IMR-90 (cell line): ENCODE results near the gene ALDH3B2. TPM values are rescaled to one million over a fixed set of nuclear protein-coding genes. Genes with fewer than 3 reads are reported as not detected.

Experiments used
- ATAC-seq: fragments of 200-7000 bp; cut with Tn5 transposase; 2 replicates; pipeline ENCODE4 v1.9.1; 2020; ENCODE audit warnings: low read depth, mild to moderate bottlenecking, moderate library complexity
- BruUV-seq: library from RNA; stranded (reverse); fragments of 400-500 nt; replicated peaks from 2 replicates; lab custom pipeline; 2021; lab: Mats Ljungman, UMichigan
- CTCF ChIA-PET: fragments of 300-600 bp; formaldehyde crosslinking; extraction: SDS; loops from one replicate; lab custom pipeline; 2021; ENCODE audit warnings: antibody characterized with exemption; lab: Yijun Ruan, JAX
- POLR2A ChIA-PET: fragments of 300-600 bp; sonication (Branson Sonifier 250); formaldehyde crosslinking; loops from one replicate; lab custom pipeline; 2022; ENCODE audit warnings: antibody characterized with exemption; ENCODE audit not compliant: unreplicated experiment; lab: Charles Lee
- DNase-seq: peaks from one replicate; pipeline ENCODE4 v3.0.0; 2013
- H2AFZ ChIP-seq: replicated peaks from 2 replicates; pipeline ENCODE3; 2013; ENCODE audit warnings: low read length, mild to moderate bottlenecking; ENCODE audit not compliant: poor library complexity
- H2AK5ac ChIP-seq: 2 replicates; pipeline ENCODE4 v1.6.1; 2013; ENCODE audit warnings: low read depth, low read length, inconsistent platforms
- H2AK9ac ChIP-seq: replicated peaks from 2 replicates; pipeline ENCODE3; 2013; ENCODE audit warnings: mild to moderate bottlenecking, low read depth, low read length, moderate library complexity; ENCODE audit not compliant: poor library complexity
- H2BK120ac ChIP-seq: 2 replicates; pipeline ENCODE4 v1.6.1; 2013; ENCODE audit warnings: low read depth, low read length, inconsistent platforms
- H2BK15ac ChIP-seq: 3 replicates; pipeline ENCODE4 v1.6.1; 2013; ENCODE audit warnings: low read depth, low read length, inconsistent platforms
- H2BK20ac ChIP-seq: 2 replicates; pipeline ENCODE4 v1.6.1; 2013; ENCODE audit warnings: low read depth, mild to moderate bottlenecking, inconsistent platforms, low read length, moderate library complexity
- H2BK5ac ChIP-seq: 2 replicates; pipeline ENCODE4 v1.6.1; 2013; ENCODE audit warnings: mild to moderate bottlenecking, low read depth, low read length, inconsistent platforms; ENCODE audit not compliant: poor library complexity, severe bottlenecking
- H3K14ac ChIP-seq: replicated peaks from 2 replicates; pipeline ENCODE4 v1.6.1; 2013; ENCODE audit warnings: low read depth, low read length, inconsistent platforms
- H3K18ac ChIP-seq: 2 replicates; pipeline ENCODE4 v1.6.1; 2013; ENCODE audit warnings: low read depth, low read length, control low read depth
- H3K23ac ChIP-seq: 2 replicates; pipeline ENCODE4 v1.6.1; 2013; ENCODE audit warnings: low read depth, low read length, inconsistent platforms
- H3K27ac ChIP-seq: 2 replicates; pipeline ENCODE4 v1.5.1; 2013; ENCODE audit warnings: mild to moderate bottlenecking, control low read depth, low read length; ENCODE audit not compliant: insufficient read depth
- H3K27me3 ChIP-seq: 2 replicates; pipeline ENCODE4 v1.6.1; 2013; ENCODE audit warnings: low read length; ENCODE audit not compliant: control insufficient read depth, insufficient read depth
- H3K36me3 ChIP-seq: 2 replicates; pipeline ENCODE4 v1.6.1; 2013; ENCODE audit warnings: low read length, mixed read lengths; ENCODE audit not compliant: control insufficient read depth, insufficient read depth
- H3K4ac ChIP-seq: 2 replicates; pipeline ENCODE4 v1.6.1; 2013; ENCODE audit warnings: low read depth, low read length, inconsistent platforms
- H3K4me1 ChIP-seq: 2 replicates; pipeline ENCODE4 v1.6.1; 2013; ENCODE audit warnings: low read length, mixed read lengths; ENCODE audit not compliant: control insufficient read depth, insufficient read depth
- H3K4me2 ChIP-seq: 2 replicates; pipeline ENCODE4 v1.6.1; 2013; ENCODE audit warnings: low read depth, mild to moderate bottlenecking, control low read depth, low read length, moderate library complexity
- H3K4me3 ChIP-seq: 2 replicates; pipeline ENCODE4 v1.5.1; 2013; ENCODE audit warnings: low read depth, mild to moderate bottlenecking, control low read depth, low read length, moderate library complexity; ENCODE audit not compliant: insufficient read depth
- H3K56ac ChIP-seq: 2 replicates; pipeline ENCODE4 v1.6.1; 2013; ENCODE audit warnings: low read length, inconsistent platforms; ENCODE audit not compliant: insufficient read depth; ENCODE audit errors: extremely low read depth
- H3K79me1 ChIP-seq, 2 experiments: 2 replicates each; pipeline ENCODE4 v1.6.1; 2013; ENCODE audit warnings: low read length in 2 of 2, inconsistent platforms in 1 of 2, low read depth in 1 of 2
- H3K9ac ChIP-seq: 2 replicates; pipeline ENCODE4 v1.6.1; 2013; ENCODE audit warnings: low read depth, low read length, control low read depth
- H3K9me1 ChIP-seq: 2 replicates; pipeline ENCODE4 v1.6.1; 2013; ENCODE audit warnings: low read length, inconsistent platforms; ENCODE audit not compliant: insufficient read depth
- H3K9me3 ChIP-seq: 2 replicates; pipeline ENCODE4 v1.6.1; 2013; ENCODE audit warnings: low read length; ENCODE audit not compliant: control insufficient read depth, insufficient read depth
- H4K20me1 ChIP-seq: 2 replicates; pipeline ENCODE4 v1.6.1; 2013; ENCODE audit warnings: low read length, inconsistent platforms; ENCODE audit not compliant: insufficient read depth
- H4K5ac ChIP-seq: 2 replicates; pipeline ENCODE4 v1.6.1; 2013; ENCODE audit warnings: mild to moderate bottlenecking, low read depth, low read length, control low read depth
- H4K8ac ChIP-seq, 2 experiments: 2 replicates each; pipeline ENCODE4 v1.6.1; 2013; ENCODE audit warnings: low read depth in 2 of 2, low read length in 2 of 2, control low read depth in 1 of 2, inconsistent platforms in 1 of 2
- H4K91ac ChIP-seq: 2 replicates; pipeline ENCODE4 v1.6.1; 2013; ENCODE audit warnings: low read depth, low read length, inconsistent platforms; ENCODE audit not compliant: insufficient read depth
- BHLHE40 ChIP-seq: fragments of 150-350 bp; IDR thresholded peaks from 2 replicates; pipeline ENCODE4 v1.6.1; 2016; ENCODE audit warnings: mild to moderate bottlenecking, low read depth, low read length
- CEBPB ChIP-seq: IDR thresholded peaks from 2 replicates; pipeline ENCODE4 v1.6.1; 2012; ENCODE audit warnings: low read depth, low read length, improper control_type of control experiment
- CHD1 ChIP-seq: IDR thresholded peaks from 2 replicates; pipeline ENCODE4 v1.6.1; 2012; ENCODE audit warnings: low read depth, low read length, improper control_type of control experiment
- CTCF ChIP-seq: conservative IDR thresholded peaks from 2 replicates; pipeline ENCODE4 v1.5.1; 2012; ENCODE audit warnings: mild to moderate bottlenecking, low read depth, low read length, improper control_type of control experiment
- FOS ChIP-seq: fragments of 150-350 bp; IDR thresholded peaks from 2 replicates; pipeline ENCODE4 v1.6.1; 2016; ENCODE audit warnings: low read depth, low read length
- MAZ ChIP-seq: IDR thresholded peaks from 2 replicates; pipeline ENCODE4 v1.6.1; 2012; ENCODE audit warnings: low read depth, mild to moderate bottlenecking, low read length, improper control_type of control experiment, moderate library complexity, borderline replicate concordance
- MXI1 ChIP-seq: IDR thresholded peaks from 2 replicates; pipeline ENCODE4 v1.6.1; 2012; ENCODE audit warnings: low read depth, mild to moderate bottlenecking, low read length, moderate library complexity, borderline replicate concordance
- NFE2L2 ChIP-seq: fragments of 150-350 bp; IDR thresholded peaks from 2 replicates; pipeline ENCODE4 v1.6.1; 2016; ENCODE audit warnings: low read depth, mild to moderate bottlenecking, low read length
- POLR2A ChIP-seq: IDR thresholded peaks from 2 replicates; pipeline ENCODE4 v1.6.1; 2012; ENCODE audit warnings: mild to moderate bottlenecking, low read depth, low read length
- RAD21 ChIP-seq: IDR thresholded peaks from 2 replicates; pipeline ENCODE4 v1.6.1; 2012; ENCODE audit warnings: low read length, improper control_type of control experiment
- RCOR1 ChIP-seq: IDR thresholded peaks from 2 replicates; pipeline ENCODE4 v1.6.1; 2012; ENCODE audit warnings: mild to moderate bottlenecking, low read length, improper control_type of control experiment; ENCODE audit not compliant: insufficient replicate concordance
- SMC3 ChIP-seq: fragments of 150-350 bp; IDR thresholded peaks from 2 replicates; pipeline ENCODE4 v1.6.1; 2016; ENCODE audit warnings: low read depth, mild to moderate bottlenecking, antibody characterized with exemption, low read length, moderate library complexity
- WGBS, 2 experiments: methylation state at CpG; one replicate each; pipeline versions ENCODE4 v1.1.5 to v1.1.7; 2013; ENCODE audit warnings: missing lambda C conversion rate in 2 of 2; ENCODE audit not compliant: insufficient read length in 1 of 2; ENCODE audit errors: extremely low coverage in 2 of 2; 5-methylcytosine and 5-hydroxymethylcytosine counted together
- dilution Hi-C: fragments of 300-500 bp; cut with HindIII; formaldehyde crosslinking; loops from one replicate; pipeline ENCODE4 v1.14.3; 2018; ENCODE audit warnings: low sequenced_read_pairs; ENCODE audit not compliant: unreplicated experiment
- in situ Hi-C: fragments of 300-500 bp; cut with MboI; formaldehyde crosslinking; loops from 3 replicates; pipeline ENCODE4 v1.14.3; 2019; ENCODE audit warnings: low sequenced_read_pairs, inconsistent platforms, mixed read lengths
- intact Hi-C: fragments of 100-400 bp; cut with micrococcal nuclease; formaldehyde crosslinking; loops from 2 replicates; pipeline ENCODE4 v1.10.0; 2022
- polyA plus RNA-seq, 3 experiments: library from polyadenylated mRNA; depleted of rRNA; stranded (reverse); fragments of >200 nt; gene quantifications; 2 replicates each; pipeline ENCODE4 v1.2.3, GENCODE V29; 2012; ENCODE audit warnings: low replicate concordance in 1 of 3
- total RNA-seq: library from RNA; depleted of rRNA; stranded (reverse); fragments of >200 nt; gene quantifications from 2 replicates; pipeline ENCODE4 v1.2.3, GENCODE V29; 2012
- TF ChIP-seq, protein P1 (sequence below): fragments of 150-350 bp; IDR thresholded peaks from 2 replicates; pipeline ENCODE4 v1.6.1; 2017; ENCODE audit warnings: mild to moderate bottlenecking, antibody characterized with exemption, low read length, low read depth

ALDH3B2 gene
- total and polyA plus RNA-seq, 2 of the 4 experiments (the other 2 are of a cell fraction), result not detected

DNA sequence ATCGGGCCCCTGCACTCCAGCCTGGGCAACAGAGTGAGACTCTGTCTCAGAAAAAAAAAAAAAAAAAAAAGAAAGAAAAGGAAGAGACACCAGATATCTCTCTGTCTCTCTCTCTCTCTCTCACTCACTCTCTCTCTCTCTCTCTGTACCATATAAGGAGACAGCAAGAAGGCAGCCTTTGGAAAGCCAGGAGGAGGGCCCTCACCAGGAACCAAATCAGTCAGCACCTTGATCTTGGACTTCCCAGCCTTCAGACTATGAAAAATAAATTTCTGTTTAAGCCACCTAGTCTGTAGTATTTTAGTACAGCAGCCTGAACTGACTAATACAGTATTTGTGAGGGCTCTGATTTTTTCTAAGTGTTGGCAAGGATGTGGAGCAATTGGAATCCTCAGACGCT, 13.6 kb upstream of the ALDH3B2 start:
- dilution Hi-C loops (no loop called here), in situ Hi-C loops (no loop called here), intact Hi-C loops (no loop called here)
- H2BK5ac ChIP-seq, result no peak overlapping the region
- H4K20me1 ChIP-seq, result no peaks in the 10 kb centered on the region
- H3K9me1 ChIP-seq, result no peaks in the 10 kb centered on the region
- H2AK9ac ChIP-seq, result no peak overlapping the region
- ATAC-seq, result no peak
- H3K27me3 ChIP-seq, result peaks cover 20% of the 10 kb centered on the region
- DNase-seq, result no peak
- H3K9ac ChIP-seq, result no peak overlapping the region
- no peak overlapping the region for H3K4me2 ChIP-seq
- no peak overlapping the region for H3K23ac ChIP-seq
- no peak overlapping the region for H3K27ac ChIP-seq
- H3K56ac ChIP-seq, result no peak overlapping the region
- H3K79me1 ChIP-seq, result no peaks in the 10 kb centered on the region
- TF ChIP-seq MXI1, result no peak
- no peak for TF ChIP-seq CTCF
- TF ChIP-seq CEBPB, result no peak
- no peak for TF ChIP-seq CHD1
- TF ChIP-seq BHLHE40, result no peak
- TF ChIP-seq MAZ, result no peak
- no peak for TF ChIP-seq RAD21
- TF ChIP-seq, protein P1, sequence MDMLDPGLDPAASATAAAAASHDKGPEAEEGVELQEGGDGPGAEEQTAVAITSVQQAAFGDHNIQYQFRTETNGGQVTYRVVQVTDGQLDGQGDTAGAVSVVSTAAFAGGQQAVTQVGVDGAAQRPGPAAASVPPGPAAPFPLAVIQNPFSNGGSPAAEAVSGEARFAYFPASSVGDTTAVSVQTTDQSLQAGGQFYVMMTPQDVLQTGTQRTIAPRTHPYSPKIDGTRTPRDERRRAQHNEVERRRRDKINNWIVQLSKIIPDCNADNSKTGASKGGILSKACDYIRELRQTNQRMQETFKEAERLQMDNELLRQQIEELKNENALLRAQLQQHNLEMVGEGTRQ, result no peak
- no peak for TF ChIP-seq POLR2A
- TF ChIP-seq RCOR1, result no peak
- no peak for TF ChIP-seq FOS
- no peak for TF ChIP-seq NFE2L2
- TF ChIP-seq SMC3, result no peak
- no TSS peak for BruUV-seq
- H4K5ac ChIP-seq, result no peak overlapping the region
- H3K4me3 ChIP-seq, result no peak overlapping the region
- no peak overlapping the region for H2BK15ac ChIP-seq
- no peak overlapping the region for H4K8ac ChIP-seq
- H3K4me1 ChIP-seq, result no peaks in the 10 kb centered on the region
- no peak overlapping the region for H4K91ac ChIP-seq
- no peak overlapping the region for H2AK5ac ChIP-seq
- no peak overlapping the region for H3K14ac ChIP-seq
- 0 out of 2 replicates have a peak, but pooled peaks cover 2% of the 10 kb centered on the region for H3K9me3 ChIP-seq
- no peak overlapping the region for H2BK20ac ChIP-seq
- H3K18ac ChIP-seq, result no peak overlapping the region
- no CpG with 5 or more reads among the region's 2 CpGs for WGBS, 2 experiments
- POLR2A ChIA-PET, result no interaction called here
- H2BK120ac ChIP-seq, result no peak overlapping the region
- CTCF ChIA-PET, result no interaction called here
- H3K4ac ChIP-seq, result no peak overlapping the region
- no peaks in the 10 kb centered on the region for H3K36me3 ChIP-seq
- H2AFZ ChIP-seq, result no peak overlapping the region
